Stimulated activated CD8-positive, alpha-beta memory T cell treated with anti-CD3 and anti-CD28 coated beads, Interleukin-7, amount 100 ng/mL, for 1 hour (primary cell): Measurements from ENCODE around the gene PSME1.

Source experiments
- DNase-seq, 2 donors: peaks; one replicate each; pipeline ENCODE4 v3.0.0-alpha.2; 2020; ENCODE audit warnings: low read depth in 2 of 2

The PSME1 gene

DNA sequence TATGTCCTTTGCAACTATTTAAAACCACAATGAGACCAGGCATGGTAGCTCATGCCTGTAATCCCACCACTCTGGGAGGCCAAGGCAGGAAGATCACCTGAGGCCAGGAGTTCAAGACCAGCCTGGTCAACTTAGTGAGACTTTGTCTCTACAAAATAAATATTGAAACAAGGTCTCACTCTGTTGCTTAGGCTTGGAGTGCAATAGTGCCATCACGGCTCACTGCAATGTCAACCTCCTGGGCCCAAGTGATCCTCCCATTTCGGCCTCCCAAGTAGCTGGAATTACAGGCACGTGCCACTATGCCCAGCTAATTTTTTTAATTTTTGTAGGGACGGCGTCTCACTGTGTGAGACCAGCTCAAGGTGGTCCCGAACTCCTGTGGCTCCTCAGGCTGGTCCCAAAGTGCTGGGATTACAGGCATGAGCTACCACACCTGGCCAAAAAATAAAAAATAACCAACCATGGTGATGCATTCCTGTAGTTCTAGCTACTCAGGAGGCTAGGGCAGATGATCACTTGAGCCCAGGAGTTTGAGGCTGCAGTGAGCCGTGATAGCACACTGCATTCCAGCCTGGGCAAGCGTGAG, 6.5 kb upstream of the PSME1 start:
- DNase-seq: no peak

- DNase-seq: no peak
These were observed 5.6 kb upstream of the PSME1 start, which contains the start of gene FITM1 for GRCh38 chr14:24130380-24130716. Gene FITM1, plus strand, starts transcription at chr14:24130659. Its CDS starts 905 bp downstream, at chr14:24131564.

DNA sequence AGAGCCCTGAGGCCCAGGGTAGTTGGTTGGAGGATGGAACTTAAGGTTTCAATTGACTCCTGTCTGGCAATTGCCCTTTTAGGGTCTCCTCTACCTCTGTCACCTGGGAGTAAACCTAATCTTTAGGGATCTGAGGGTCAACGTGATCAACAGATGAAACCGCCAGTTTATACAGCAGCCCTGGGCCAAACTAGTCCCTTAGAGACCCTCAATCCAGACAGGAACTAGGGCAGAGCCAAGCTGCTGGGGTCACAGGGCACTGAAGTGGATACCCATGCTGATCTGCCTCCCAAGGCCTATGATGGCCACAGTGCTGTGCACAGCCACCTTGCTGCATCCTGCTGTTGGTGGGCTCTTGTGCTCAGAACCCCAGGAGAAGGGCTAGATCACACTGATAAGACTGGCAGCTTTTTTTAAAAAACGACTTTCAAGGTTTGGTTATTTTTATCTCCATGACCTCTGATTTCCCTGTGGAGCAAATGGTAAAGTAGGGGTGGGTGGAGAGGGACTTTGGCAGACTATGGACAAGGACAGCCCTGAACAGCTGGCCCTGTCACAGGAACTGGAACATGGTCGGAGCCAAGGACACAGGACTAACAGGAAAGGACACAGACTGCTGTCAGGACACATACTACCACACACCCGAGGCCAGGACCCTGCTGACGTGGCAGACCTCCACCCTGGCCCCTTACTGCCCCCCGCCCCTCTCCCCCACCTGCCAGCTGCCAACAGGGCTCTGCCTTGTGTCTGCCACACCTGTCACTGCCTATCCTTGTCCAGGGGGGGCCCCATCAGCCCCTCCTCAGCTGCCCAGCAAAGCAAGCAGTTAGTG, 5.1 kb upstream of the PSME1 start:
- DNase-seq: no peak

DNA sequence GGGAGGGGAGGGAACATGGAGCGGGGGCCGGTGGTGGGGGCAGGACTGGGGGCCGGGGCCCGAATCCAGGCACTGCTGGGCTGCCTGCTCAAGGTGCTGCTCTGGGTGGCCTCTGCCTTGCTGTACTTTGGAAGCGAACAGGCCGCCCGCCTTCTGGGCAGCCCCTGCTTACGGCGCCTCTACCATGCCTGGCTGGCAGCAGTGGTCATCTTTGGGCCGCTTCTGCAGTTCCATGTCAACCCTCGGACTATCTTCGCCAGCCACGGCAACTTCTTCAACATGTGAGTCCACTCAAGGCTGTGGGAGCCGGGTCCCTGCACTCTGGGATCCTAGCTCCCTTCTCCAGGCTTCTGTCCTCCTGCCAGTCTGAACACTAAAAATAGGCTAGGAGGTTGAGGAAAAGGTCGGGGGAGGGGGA, 4.4 kb upstream of the PSME1 start:
- no peak for DNase-seq

GRCh38 chr14:24132061-24132685, 3.8 kb upstream of the PSME1 start:
- DNase-seq: no peak

GRCh38 chr14:24132976-24133375, 3.0 kb upstream of the PSME1 start:
- no peak for DNase-seq

- no peak for DNase-seq
These were observed 2.3 kb upstream of the PSME1 start for GRCh38 chr14:24133735-24134134.

DNA sequence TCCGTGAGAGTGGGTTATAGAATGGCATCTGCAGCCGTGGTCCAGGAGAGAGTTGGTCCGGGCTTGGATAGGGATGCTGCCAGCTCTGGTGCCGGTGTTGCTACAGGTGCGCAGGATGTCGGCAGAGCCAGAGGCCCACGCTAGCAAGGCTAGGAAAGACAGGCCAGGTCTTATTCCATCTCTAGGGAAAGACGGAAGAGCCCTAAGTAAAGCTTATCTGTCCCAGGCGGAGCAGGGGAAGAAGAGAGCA, 485 bp upstream of the PSME1 start:
- no peak for DNase-seq

DNA sequence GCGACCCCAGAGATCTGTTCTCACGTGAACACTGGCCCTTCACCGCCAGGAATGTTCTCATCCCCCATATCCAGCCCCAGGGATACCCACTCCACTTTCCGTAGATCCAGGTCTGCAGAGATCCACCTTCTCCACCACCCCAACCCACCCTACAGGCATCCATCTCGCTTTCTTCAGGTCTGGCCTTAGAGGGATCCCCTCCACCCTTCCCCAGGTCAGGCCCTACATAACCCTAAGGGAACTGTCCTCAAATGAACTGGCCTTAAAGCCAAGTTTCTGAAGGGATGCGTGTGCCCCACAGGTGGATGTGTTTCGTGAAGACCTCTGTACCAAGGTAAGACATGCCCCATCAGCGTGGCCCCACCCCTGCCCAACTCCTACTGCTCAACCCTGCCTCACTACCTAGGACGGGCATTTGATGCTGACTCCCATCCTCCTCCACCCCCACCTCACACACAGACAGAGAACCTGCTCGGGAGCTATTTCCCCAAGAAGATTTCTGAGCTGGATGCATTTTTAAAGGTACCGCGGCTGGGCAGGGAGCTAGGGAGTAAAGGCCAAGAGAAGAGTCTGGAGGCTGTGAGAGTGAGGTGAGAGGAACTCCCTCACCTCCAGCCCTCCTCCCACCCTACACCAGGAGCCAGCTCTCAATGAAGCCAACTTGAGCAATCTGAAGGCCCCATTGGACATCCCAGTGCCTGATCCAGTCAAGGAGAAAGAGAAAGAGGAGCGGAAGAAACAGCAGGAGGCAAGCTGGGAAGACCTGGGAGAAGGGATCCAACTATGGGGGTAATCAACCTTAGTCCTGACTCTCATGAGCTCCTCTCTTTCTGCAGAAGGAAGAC, 912 bp downstream of the PSME1 start:
- no peak for DNase-seq

GRCh38 chr14:24137529-24138395, 1.8 kb downstream of the PSME1 start:
- DNase-seq: no peak

- no peak for DNase-seq
These were observed 2.6 kb downstream of the PSME1 start for GRCh38 chr14:24138396-24139271.

DNA sequence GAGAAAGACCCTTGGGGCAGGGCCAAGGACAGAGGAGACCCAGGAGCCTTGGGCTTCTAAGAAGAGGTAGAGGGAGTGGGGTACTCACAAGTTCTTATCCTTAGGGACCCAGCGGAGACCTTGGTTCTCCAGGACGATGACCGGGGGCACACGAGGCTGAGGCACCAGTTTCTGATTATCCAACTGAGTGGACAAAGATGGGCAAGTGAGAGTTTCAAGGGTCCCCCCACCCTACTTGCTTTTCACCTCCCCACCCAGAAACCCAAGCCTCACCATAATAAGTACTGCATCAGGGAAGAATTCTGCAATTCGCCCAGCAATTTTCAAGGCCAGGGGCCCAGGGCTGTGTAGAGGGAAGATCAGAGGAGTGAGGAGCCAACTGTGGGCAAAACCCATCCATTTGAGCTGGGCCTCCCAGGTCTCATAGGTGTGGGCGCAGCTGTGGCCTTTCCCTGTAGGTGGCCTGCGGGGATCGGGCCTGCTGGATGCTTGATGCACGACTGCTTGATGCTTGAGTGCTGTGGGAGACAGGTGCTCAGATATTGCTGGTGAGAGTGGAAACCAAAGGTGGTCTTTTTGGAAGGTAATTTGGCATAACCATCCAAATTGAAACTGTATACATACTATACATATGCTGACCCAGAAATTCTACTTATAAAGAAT, 3.4 kb downstream of the PSME1 start:
- no peak for DNase-seq

DNA sequence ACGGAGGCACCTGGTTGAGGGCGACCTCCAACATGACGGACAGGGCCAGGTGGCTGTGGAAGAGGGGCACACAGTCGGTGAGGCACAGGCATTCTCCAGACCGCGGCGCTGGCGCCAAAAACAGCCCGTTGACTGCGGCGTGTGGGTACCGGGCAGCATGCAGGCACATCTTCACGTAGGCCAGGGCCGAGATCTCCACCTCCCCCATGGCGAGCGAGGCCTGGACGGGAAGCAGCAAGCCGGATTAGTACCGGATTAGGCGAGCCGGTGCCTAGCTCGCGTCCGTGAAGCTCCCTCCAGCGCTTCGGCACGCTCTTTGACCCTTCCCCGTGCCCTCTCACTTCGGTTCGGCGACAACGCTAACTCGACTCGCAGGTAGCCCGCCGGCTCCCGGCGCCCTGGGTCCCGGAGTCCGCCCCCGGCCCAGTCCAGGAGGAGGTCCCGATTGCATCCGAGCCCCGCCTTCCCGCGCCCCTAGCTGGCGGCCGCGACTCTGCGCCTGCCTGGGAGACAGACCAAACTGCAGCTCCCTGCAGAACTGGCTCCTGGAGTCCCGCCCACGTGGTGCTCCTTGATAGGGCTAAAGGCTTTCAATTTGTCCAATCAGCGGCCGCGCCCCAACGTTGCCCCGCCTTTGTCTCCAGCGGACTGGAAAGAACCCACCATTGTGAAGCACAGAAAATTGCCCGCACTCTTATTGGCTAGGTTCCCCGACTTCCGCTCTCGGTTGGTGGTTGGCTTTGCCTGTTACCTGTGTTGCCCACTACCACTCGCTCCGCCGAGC, 5.3 kb downstream of the PSME1 start, which contains the start of gene EMC9:
Gene EMC9 (minus strand): TSS at position 495 of the 784 bp plus-strand sequence. CDS start 287 bp downstream, at position 208.
- DNase-seq: peak; percentile 97 to 98

DNA sequence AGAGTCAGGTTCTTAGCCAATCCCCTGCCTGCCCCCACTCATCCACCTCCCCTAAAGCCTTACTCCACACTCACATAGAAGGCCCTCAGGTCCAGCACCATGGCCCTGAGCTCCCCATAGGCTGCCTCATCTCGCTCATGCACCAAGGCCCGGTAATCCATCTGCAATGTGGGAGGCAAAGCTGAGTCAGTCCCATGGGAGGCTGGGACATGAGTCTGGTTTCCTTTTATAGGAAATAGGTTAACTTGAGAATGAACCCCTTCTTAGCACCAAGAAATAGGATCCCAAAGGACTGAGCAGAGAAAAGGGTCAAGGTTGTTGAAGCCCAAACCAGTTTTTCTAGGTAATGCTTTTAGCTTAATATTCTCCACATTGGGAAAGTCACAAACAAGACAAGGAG, 7.5 kb downstream of the PSME1 start:
- no peak for DNase-seq

DNA sequence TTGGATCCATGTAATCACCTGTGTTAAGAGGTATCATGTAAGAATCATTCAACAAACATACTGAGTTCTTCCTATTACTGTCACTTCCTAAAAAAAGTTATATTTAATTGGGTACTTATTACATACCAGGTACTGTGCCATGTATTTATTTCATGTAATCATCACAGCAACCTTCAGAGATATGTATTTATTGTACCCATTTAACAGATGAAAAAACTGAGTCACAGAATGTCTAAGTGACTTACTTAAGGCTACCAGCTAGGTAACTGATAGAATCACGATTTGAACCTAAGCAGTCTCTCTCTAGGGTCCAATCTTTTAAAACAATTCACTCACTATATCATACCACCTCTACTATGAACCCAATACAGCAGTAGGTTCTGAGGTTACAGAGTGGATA, 8.5 kb downstream of the PSME1 start:
- no peak for DNase-seq

- DNase-seq: no peak
These were observed 9.2 kb downstream of the PSME1 start for GRCh38 chr14:24145219-24145618.

DNA sequence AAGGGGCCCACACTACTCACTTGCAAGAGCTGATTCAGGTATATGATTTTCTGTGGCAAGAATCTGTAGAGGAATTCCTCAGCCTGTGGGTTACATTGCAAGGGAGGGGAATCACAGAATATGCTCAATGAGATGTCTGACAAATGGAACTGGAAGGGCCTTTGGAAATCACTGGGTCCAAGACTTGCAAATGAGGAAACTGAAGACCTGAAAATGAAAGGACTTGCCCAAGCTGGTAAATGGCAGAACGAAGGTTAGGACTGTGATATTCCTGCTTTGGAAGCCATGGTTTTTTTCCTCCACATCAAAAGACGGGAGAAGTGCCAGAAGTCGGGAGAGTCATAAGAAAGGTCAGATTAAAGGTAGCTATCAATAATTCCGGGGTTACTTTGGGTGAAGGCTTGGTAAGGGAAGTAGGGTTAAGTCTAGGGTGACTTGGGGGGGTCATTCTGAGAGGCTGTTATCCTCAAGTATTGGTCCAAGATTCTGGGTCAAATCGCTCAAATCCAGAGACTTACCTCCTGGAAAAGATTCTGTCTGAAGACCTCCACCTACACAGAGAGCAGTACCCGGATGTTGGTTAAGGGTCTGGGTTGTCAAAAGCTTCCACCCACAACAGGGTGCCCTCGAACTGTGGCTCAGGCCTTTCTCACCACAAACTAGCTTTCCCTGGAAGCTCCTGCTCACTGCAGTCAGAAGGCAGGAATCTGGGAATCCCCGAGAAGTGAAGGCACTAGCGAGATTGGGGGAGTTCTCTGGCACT, 9.9 kb downstream of the PSME1 start:
- no peak for DNase-seq

DNA sequence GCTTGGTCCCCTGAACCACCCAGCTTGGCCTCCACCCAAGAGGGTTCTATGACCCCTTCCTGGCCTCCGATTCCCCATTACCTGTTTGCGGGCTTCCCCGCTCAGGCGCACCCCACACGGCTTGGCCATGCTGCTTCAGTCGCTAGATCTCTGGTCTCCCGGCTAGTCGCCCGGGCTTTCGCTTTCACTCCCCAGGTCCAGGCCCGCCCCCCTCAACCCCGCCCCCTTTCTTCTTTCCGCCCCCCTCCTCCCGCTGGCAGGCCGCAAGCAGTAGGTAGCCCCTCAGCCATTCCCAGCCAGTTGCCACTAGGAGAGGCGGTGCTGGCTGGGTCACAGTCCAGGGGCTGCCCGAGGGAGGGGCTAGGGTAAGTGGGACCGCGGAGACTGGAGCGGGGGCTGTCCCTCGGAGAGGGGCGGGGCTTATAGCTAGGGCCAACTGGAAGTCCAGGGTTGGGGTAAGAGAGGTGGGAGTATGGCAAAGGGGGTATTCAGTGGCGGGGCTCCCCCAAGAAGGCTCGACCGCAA, 10.5 kb downstream of the PSME1 start, which contains the start of gene PSME2:
Gene PSME2 (minus strand): TSS at position 158 of the 525 bp plus-strand sequence. CDS start 29 bp downstream, at position 129.
- peak; percentile 68 to 70 for DNase-seq
